ENCODE results near the gene LMNB1.
A peak's percentile ranks its signal among the peaks of the same experiment; 100 is the strongest.

The LMNB1 gene

DNA sequence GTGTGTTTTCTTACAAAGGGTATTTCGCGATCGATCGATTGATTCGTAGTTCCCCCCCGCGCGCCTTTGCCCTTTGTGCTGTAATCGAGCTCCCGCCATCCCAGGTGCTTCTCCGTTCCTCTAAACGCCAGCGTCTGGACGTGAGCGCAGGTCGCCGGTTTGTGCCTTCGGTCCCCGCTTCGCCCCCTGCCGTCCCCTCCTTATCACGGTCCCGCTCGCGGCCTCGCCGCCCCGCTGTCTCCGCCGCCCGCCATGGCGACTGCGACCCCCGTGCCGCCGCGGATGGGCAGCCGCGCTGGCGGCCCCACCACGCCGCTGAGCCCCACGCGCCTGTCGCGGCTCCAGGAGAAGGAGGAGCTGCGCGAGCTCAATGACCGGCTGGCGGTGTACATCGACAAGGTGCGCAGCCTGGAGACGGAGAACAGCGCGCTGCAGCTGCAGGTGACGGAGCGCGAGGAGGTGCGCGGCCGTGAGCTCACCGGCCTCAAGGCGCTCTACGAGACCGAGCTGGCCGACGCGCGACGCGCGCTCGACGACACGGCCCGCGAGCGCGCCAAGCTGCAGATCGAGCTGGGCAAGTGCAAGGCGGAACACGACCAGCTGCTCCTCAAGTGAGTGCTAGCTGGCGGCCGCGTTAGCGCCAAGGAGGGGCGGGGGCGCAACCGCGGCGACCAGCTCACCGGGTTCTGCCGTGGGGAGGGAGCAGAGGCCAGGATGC lies 480 bp downstream of the LMNB1 start:
- ATAC-seq (ENCODE audit: insufficient read depth, low read depth), result peak; percentile 8
- Histone ChIP-seq H3K9me3 (ENCODE audit: insufficient read depth, low read length, severe bottlenecking) (no peaks in the 10 kb centered on the region), H3K4me3 (ENCODE audit: low read depth in 1 of 2, low read length in 2 of 2) (peak overlapping the region; percentile 74 to 78), H2AFZ (ENCODE audit: low read depth, low read length) (peak overlapping the region; percentile 70), H3K9ac (ENCODE audit: low read depth, low read length) (peak overlapping the region; percentile 100), H3K27ac (ENCODE audit: low read length) (peak overlapping the region; percentile 98), H4K20me1 (ENCODE audit: insufficient read depth, low read length) (peaks cover 40% of the 10 kb centered on the region), H3K27me3 (ENCODE audit: insufficient read depth, low read length, poor library complexity) (no peaks in the 10 kb centered on the region), H3K4me2 (ENCODE audit: insufficient read depth, low read length) (peak overlapping the region; percentile 60), H3K4me1 (ENCODE audit: insufficient read depth, low read length) (peaks cover 46% of the 10 kb centered on the region), H3K79me2 (ENCODE audit: insufficient read depth, low read length) (peaks cover 62% of the 10 kb centered on the region), H3K36me3 (ENCODE audit: insufficient read depth, low read length) (peaks cover 43% of the 10 kb centered on the region)
- DNase-seq, result peak; percentile 61
- no peak for TF ChIP-seq EZH2 (IDR thresholded peaks at IDR 0.05; ENCODE audit: borderline replicate concordance, low read depth, low read length, severe bottlenecking)
- TF ChIP-seq, protein P1, sequence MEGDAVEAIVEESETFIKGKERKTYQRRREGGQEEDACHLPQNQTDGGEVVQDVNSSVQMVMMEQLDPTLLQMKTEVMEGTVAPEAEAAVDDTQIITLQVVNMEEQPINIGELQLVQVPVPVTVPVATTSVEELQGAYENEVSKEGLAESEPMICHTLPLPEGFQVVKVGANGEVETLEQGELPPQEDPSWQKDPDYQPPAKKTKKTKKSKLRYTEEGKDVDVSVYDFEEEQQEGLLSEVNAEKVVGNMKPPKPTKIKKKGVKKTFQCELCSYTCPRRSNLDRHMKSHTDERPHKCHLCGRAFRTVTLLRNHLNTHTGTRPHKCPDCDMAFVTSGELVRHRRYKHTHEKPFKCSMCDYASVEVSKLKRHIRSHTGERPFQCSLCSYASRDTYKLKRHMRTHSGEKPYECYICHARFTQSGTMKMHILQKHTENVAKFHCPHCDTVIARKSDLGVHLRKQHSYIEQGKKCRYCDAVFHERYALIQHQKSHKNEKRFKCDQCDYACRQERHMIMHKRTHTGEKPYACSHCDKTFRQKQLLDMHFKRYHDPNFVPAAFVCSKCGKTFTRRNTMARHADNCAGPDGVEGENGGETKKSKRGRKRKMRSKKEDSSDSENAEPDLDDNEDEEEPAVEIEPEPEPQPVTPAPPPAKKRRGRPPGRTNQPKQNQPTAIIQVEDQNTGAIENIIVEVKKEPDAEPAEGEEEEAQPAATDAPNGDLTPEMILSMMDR (IDR thresholded peaks at IDR 0.05; ENCODE audit: borderline replicate concordance, extremely low read depth, low read length, poor library complexity, severe bottlenecking), result peak; percentile 34

DNA sequence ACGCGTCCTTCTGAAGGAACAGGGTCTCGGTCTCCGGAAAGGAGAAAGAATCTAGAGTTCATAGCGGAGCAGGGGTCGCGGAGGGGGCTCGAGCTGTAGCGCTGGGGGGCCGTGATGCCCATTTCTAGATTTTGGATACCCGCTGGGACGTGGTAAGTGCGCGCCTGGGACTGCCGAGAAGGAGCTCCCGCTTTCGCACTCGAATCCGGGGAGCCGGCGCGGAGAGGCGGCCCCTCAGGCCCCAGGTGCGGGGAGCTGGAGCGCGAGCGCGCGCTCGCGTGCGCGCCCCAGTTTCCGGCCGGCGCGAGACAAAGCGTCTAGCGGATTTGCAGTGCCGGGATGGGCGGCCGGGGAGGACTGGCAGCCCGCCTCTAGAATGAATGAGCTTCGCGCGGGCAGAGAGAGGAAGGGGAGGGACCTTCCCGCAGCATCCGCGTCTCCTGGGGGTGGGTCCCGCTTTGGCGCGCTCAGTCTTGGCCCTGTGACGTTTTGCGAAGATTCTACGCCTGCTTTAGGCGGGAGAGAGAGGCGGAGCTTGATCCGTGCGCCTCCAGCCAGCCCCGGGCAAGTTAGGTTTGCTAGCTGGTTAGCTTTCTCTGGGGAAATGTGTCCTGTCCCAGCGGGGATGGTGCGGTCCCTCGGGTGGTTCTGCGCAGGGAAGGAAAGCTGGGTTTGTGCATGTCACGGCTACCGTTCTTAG lies 1.2 kb downstream of the LMNB1 start:
- peaks cover 49% of the 10 kb centered on the region for H3K36me3 ChIP-seq (ENCODE audit: insufficient read depth, low read length)
- TF ChIP-seq EZH2 (IDR thresholded peaks at IDR 0.05; ENCODE audit: borderline replicate concordance, low read depth, low read length, severe bottlenecking), result no peak
- TF ChIP-seq, protein P1 (IDR thresholded peaks at IDR 0.05; ENCODE audit: borderline replicate concordance, extremely low read depth, low read length, poor library complexity, severe bottlenecking), result no peak
- peak overlapping the region; percentile 98 for H3K27ac ChIP-seq (ENCODE audit: low read length)
- peak overlapping the region; percentile 72 for H3K4me2 ChIP-seq (ENCODE audit: insufficient read depth, low read length)
- H3K27me3 ChIP-seq (ENCODE audit: insufficient read depth, low read length, poor library complexity), result no peaks in the 10 kb centered on the region
- DNase-seq (peak; percentile 98), ATAC-seq (ENCODE audit: insufficient read depth, low read depth) (peak; percentile 77)
- no peaks in the 10 kb centered on the region for H3K9me3 ChIP-seq (ENCODE audit: insufficient read depth, low read length, severe bottlenecking)
- H4K20me1 ChIP-seq (ENCODE audit: insufficient read depth, low read length), result peaks cover 46% of the 10 kb centered on the region
- peak overlapping the region; percentile 74 to 78 for H3K4me3 ChIP-seq (ENCODE audit: low read depth in 1 of 2, low read length in 2 of 2)
- peak overlapping the region; percentile 70 for H2AFZ ChIP-seq (ENCODE audit: low read depth, low read length)
- peaks cover 53% of the 10 kb centered on the region for H3K4me1 ChIP-seq (ENCODE audit: insufficient read depth, low read length)
- H3K79me2 ChIP-seq (ENCODE audit: insufficient read depth, low read length), result peaks cover 69% of the 10 kb centered on the region
- H3K9ac ChIP-seq (ENCODE audit: low read depth, low read length), result peak overlapping the region; percentile 100

DNA sequence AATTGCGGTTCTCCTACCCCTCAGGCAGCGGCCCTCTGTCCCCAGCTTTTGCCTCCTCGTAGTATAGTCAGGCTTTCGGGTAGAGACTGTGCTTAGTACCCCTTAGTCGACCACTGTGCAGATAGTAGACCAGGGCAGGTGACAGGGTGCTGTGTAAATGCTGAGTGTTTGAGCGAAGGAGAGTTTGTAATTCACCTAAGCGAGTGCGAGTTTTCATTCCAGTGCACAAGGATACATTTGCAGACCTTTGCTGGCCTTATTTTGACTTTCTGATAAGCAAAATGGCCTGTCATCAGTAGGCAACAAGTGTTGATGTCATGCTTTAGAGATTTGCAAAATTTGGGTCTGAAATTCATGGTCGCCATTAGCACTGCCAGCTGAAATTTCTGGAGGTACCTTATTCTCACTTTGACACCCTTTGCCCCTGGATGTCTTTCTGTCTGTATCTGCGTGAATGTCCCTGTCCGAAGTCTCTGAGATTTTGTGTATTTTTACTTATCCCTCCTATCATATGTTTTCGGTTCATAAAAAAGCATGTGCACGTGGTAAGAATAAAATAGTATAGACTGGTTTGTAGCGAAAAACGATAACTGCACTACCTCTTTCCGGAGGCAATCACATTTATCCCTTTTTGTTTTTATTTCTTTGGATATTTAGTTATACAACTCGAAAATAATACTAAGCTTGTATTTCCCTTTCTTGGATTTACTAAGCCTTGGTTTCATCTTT lies 1.9 kb downstream of the LMNB1 start:
- no peaks in the 10 kb centered on the region for H3K9me3 ChIP-seq (ENCODE audit: insufficient read depth, low read length, severe bottlenecking)
- peak overlapping the region; percentile 100 for H3K9ac ChIP-seq (ENCODE audit: low read depth, low read length)
- no peaks in the 10 kb centered on the region for H3K27me3 ChIP-seq (ENCODE audit: insufficient read depth, low read length, poor library complexity)
- ATAC-seq (ENCODE audit: insufficient read depth, low read depth), result no peak; the same call in 2 of the 3 replicates
- H4K20me1 ChIP-seq (ENCODE audit: insufficient read depth, low read length), result peaks cover 52% of the 10 kb centered on the region
- no peak for DNase-seq
- H3K36me3 ChIP-seq (ENCODE audit: insufficient read depth, low read length), result peaks cover 49% of the 10 kb centered on the region
- H2AFZ ChIP-seq (ENCODE audit: low read depth, low read length), result peak overlapping the region; percentile 23; the same call in 1 of the 2 replicates
- no peak for TF ChIP-seq EZH2 (IDR thresholded peaks at IDR 0.05; ENCODE audit: borderline replicate concordance, low read depth, low read length, severe bottlenecking)
- TF ChIP-seq, protein P1 (IDR thresholded peaks at IDR 0.05; ENCODE audit: borderline replicate concordance, extremely low read depth, low read length, poor library complexity, severe bottlenecking), result no peak
- H3K4me2 ChIP-seq (ENCODE audit: insufficient read depth, low read length), result peak overlapping the region; percentile 72
- peaks cover 76% of the 10 kb centered on the region for H3K79me2 ChIP-seq (ENCODE audit: insufficient read depth, low read length)
- peak overlapping the region; percentile 74 to 78 for H3K4me3 ChIP-seq (ENCODE audit: low read depth in 1 of 2, low read length in 2 of 2)
- H3K27ac ChIP-seq (ENCODE audit: low read length), result peak overlapping the region; percentile 89
- H3K4me1 ChIP-seq (ENCODE audit: insufficient read depth, low read length), result peaks cover 54% of the 10 kb centered on the region
